Skeletal muscle tissue (tissue), 4 donors: ENCODE measurements around the gene CDK14. TPM values are rescaled to one million over a fixed set of nuclear protein-coding genes. Genes with fewer than 3 reads are reported as not detected.

Experiments
- H3K27ac ChIP-seq: one replicate; pipeline ENCODE4 v1.7.0; 2013; ENCODE audit warnings: mild to moderate bottlenecking, low read depth, low read length, inconsistent platforms
- H3K27me3 ChIP-seq, 3 donors: one replicate each; pipeline ENCODE4 v1.7.0; 2013; ENCODE audit warnings: low read length in 3 of 3; ENCODE audit not compliant: control insufficient read depth in 3 of 3, insufficient read depth in 3 of 3
- H3K36me3 ChIP-seq, 3 donors: one replicate each; pipeline ENCODE4 v1.7.0; 2013; ENCODE audit warnings: low read length in 3 of 3; ENCODE audit not compliant: control insufficient read depth in 3 of 3, insufficient read depth in 3 of 3
- H3K4me1 ChIP-seq, 3 donors: one replicate each; pipeline ENCODE4 v1.7.0; 2013; ENCODE audit warnings: low read length in 3 of 3, mild to moderate bottlenecking in 3 of 3; ENCODE audit not compliant: control insufficient read depth in 3 of 3, insufficient read depth in 3 of 3
- H3K4me3 ChIP-seq, 3 donors: one replicate each; pipeline ENCODE4 v1.7.0; 2013; ENCODE audit warnings: low read length in 3 of 3
- H3K9ac ChIP-seq, 3 donors: one replicate each; pipeline ENCODE4 v1.7.0; 2013; ENCODE audit warnings: low read length in 3 of 3, mild to moderate bottlenecking in 3 of 3, moderate library complexity in 2 of 3, low read depth in 1 of 3
- H3K9me3 ChIP-seq, 3 donors: one replicate each; pipeline ENCODE4 v1.7.0; 2013; ENCODE audit warnings: low read length in 3 of 3; ENCODE audit not compliant: control insufficient read depth in 3 of 3
- total RNA-seq: library from RNA; depleted of rRNA; stranded (reverse); fragments of >200 nt; gene quantifications from one replicate; pipeline ENCODE4 v1.2.3, GENCODE V29; 2014
- donor health status: Osteomylitis.

Gene CDK14
- total RNA-seq, 1 donor from 2014 or later = 25.1 TPM

DNA sequence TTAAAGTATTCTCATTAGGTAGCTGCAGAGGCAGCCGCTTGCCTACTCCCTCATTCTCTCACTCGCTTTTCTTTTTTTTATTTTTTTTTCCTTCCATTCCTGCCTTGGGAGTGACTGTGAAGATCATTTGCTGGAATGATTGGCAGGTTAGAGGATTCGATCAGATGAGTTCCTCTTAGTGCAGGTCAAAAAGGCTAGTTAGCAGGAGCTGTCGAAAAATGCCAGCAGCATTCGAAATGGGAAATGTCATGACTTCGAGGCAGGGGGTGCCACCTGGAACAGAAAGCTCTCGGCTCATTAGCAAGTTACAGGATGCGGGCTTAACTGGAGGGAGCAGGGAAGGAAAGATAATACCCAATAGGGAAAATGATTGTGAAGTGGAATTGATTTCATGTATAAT is 530.6 kb downstream of the CDK14 start:
- H3K4me1 ChIP-seq = no peaks in the 10 kb centered on the region
- no peak overlapping the region for H3K9ac ChIP-seq
- H3K9me3 ChIP-seq = no peaks in the 10 kb centered on the region
- H3K27ac ChIP-seq = no peak overlapping the region
- no peaks in the 10 kb centered on the region for H3K36me3 ChIP-seq
- no peaks in the 10 kb centered on the region for H3K27me3 ChIP-seq
- no peak overlapping the region for H3K4me3 ChIP-seq

DNA sequence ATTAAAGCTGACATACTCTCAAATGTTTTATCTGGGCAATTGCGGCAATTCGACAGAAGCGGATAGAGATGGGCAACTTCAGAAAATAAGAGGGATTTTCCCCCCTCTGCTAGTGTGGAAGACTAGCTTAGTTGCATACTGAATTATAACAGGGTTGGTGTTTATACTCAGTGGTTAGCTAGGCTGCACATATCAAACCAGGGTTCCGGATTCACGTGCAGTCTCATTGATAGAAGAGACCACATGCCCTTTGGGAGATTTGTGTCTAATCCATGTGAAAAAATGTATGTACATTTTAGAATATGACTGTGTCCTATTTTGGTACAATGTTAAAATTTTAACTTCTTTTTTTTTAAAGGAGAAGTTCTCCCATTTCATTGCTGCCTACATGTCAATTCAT is 531.2 kb downstream of the CDK14 start:
- H3K27me3 ChIP-seq = no peaks in the 10 kb centered on the region
- H3K9me3 ChIP-seq = no peaks in the 10 kb centered on the region
- H3K4me3 ChIP-seq = no peak overlapping the region
- H3K9ac ChIP-seq = no peak overlapping the region
- no peak overlapping the region for H3K27ac ChIP-seq
- no peaks in the 10 kb centered on the region for H3K36me3 ChIP-seq
- no peaks in the 10 kb centered on the region for H3K4me1 ChIP-seq

DNA sequence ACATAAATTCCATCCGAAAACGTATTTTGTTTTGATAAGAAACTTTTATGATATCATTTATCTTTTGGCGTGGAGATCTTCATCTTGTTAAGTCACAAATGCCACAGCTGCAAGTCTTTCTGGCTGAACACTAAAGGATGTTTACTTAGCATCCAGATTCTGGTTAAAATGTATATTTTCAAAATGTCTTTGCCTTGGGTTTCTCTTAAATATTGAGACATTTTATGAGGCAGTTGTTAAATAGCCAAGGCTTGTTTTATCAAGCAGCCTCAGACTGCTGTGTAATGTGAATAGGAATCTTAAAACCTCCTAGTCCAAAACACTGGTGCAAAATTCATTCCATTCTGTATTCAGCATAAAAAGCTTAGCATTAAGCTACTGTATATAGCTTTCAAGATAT is 531.8 kb downstream of the CDK14 start:
- Histone ChIP-seq H3K27ac (no peak overlapping the region), H3K9ac (no peak overlapping the region), H3K36me3 (no peaks in the 10 kb centered on the region), H3K27me3 (no peaks in the 10 kb centered on the region), H3K9me3 (no peaks in the 10 kb centered on the region), H3K4me3 (no peak overlapping the region), H3K4me1 (no peaks in the 10 kb centered on the region)

DNA sequence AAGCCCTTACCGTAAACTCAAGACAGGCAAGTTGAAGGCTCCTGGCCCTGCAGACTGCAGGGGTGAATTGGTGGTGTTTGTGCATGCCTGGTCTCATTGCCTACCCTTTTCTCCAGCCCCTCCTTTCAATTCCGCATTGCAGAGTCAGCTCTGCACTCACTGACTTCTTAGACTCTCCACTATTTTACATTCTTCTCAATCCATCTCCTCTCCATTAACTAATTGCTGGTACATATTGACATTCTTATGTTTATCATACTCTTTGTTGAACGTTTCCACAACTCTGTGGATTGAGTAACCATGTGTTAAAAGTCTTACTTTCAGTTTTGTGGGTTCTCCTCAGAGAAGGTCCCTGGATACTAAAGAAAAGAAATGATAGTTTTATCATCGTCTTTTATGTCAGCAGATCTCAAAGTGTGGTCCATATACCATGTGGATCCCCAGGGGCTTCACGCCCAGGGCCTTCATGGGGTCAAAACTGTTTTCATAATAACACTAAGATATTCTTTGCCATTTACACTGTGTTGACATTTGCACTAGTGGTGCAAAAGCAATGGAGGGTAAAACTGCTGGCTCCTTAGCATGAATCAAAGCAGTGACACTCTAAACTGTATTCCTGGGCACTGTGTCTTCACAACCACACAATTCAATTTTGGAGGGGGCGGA is 532.7 kb downstream of the CDK14 start:
- Histone ChIP-seq H3K9ac (no peak overlapping the region), H3K4me3 (no peak overlapping the region), H3K4me1 (no peaks in the 10 kb centered on the region), H3K27me3 (no peaks in the 10 kb centered on the region), H3K9me3 (no peaks in the 10 kb centered on the region), H3K27ac (no peak overlapping the region), H3K36me3 (no peaks in the 10 kb centered on the region)

DNA sequence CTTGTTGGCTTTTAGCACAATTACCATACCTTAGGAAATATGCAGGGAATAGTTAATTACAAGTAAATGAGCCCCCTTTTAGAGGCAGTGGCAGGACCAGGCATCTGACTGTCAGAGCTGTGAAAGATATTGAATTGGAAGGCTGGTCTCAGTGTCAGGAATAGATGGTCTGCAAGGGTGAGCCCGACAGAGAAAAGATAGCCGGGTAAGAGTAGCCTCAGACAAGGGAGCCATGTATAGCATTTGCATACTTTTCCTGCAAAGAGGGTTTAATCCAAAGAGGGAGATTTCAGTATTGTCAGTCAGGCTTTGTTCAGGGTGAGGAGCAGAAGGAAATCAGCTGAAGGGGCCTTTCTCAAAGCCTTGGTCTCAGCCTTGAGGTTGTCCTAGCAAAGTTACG is 539.2 kb downstream of the CDK14 start:
- Histone ChIP-seq H3K4me3 (no peak overlapping the region), H3K27me3 (no peaks in the 10 kb centered on the region), H3K4me1 (no peaks in the 10 kb centered on the region), H3K27ac (no peak overlapping the region), H3K9ac (no peak overlapping the region), H3K36me3 (no peaks in the 10 kb centered on the region), H3K9me3 (no peaks in the 10 kb centered on the region)

DNA sequence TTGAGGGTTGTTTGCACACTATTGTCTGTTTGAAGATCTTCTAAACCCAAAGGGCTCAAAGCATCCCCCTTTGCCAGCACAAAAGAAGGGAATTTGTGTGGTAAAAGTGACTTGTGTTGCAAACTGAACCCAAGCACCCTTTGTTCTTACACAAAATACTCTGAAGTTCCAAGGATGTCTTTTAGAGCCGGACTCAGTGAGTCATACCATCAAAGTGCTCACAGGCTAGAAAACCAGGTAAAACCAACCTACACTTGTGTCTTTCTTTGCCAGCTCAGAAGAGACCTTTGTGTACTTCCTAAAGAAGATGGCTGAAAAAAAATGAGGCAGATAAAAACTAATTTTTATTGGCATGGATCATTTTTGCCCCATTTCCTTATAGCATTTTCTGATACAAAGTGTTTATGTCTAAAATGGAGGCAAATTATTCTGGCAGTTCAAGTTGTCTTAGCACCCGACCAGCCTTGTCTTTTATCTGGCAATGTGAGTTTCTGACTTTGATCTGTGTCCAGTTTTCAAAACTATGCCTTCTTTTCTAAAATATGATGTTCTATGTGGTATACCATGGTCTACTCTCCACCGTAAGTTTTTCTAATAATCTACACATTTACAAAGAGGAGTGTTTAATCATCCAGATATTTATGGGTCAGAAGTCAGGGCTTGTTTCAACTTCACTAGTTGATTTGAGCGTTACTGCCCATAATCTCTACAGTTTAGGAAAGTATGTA is 539.7 kb downstream of the CDK14 start:
- Histone ChIP-seq H3K27me3 (no peaks in the 10 kb centered on the region), H3K36me3 (no peaks in the 10 kb centered on the region), H3K9ac (no peak overlapping the region), H3K9me3 (no peaks in the 10 kb centered on the region), H3K4me1 (no peaks in the 10 kb centered on the region), H3K4me3 (no peak overlapping the region), H3K27ac (no peak overlapping the region)

DNA sequence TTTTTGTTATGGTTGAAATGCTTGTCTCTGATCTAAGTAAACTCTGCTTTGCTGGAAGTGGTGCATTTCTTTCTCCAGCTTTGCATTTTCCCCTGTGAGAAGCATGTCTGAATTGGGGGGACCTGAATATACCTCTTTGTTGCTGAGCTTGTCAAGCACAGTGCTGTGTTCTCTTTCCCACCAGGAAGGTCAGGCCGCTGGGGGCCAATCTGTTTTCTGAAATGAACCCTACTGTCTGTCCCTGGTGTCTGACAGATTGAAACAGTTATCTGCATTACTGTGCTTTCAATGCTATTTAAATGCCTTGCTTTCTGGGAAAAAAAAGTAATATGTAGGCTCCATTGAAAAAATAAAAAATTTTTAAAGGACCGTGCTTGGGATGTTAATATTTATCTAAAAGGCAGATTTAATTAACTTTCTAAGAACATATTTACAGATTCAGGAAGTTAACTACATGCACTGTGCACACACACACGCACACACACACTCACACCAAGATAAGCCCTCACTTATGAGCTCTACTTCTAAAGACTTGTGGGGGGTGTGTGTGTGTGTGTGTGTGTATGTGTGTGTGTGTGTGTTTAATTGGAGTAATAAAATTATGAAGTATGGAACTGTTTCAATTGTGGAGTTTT is 541.1 kb downstream of the CDK14 start:
- Histone ChIP-seq H3K4me3 (no peak overlapping the region), H3K27me3 (no peaks in the 10 kb centered on the region), H3K27ac (no peak overlapping the region), H3K4me1 (no peaks in the 10 kb centered on the region), H3K9ac (no peak overlapping the region), H3K36me3 (no peaks in the 10 kb centered on the region), H3K9me3 (no peaks in the 10 kb centered on the region)

DNA sequence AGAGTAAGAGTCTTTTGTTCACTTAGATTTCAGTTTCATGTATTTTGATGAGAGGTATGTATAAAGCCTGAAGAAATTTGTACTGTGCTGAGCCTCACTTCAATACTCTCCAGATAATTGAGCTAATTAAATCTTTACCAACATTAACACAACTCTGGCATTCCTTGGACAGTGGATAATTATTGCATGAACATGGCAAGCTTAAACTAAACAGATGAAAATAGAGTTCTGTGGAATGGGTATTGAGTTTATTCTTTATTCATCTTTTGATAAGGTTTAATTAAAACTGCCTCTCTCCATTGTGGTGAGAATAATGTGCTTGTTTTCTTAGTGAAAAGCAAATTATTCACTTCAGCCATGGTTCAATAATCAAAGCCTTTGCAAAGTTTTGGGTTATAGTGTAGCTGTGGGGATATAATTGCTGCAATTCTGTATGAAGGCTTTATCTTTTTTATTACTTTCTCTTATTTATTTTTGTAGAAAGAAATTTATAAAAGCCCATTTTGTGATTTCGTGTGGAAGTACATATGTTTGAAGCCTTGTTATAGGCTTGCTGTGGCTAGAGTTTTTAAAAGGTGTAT is 541.8 kb downstream of the CDK14 start:
- no peaks in the 10 kb centered on the region for H3K27me3 ChIP-seq

DNA sequence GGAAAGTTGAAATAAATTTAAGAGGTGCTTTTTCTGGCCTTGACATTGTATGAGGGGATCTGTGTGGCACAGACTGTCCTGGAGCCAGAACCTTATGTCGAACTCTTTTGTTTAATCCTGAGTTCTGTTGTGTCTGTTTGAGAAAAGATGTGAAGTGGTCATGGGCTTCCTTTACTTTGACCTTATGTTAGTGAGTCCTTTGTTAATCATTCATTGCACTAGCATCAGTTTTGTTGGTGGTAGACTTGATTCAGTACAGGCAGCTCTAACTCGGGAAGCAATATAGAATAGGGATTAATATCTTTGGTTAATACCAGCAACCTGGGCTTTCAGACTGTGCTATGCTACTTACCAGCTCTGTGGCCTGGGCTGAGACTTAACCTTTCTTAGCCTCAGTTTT is 544.2 kb downstream of the CDK14 start:
- Histone ChIP-seq H3K27me3 (no peaks in the 10 kb centered on the region), H3K9ac (no peak overlapping the region), H3K4me1 (no peaks in the 10 kb centered on the region), H3K9me3 (no peaks in the 10 kb centered on the region), H3K4me3 (no peak overlapping the region), H3K27ac (no peak overlapping the region), H3K36me3 (no peaks in the 10 kb centered on the region)

More for the DNA sequence above, 541.8 kb downstream of the CDK14 start:
- Histone ChIP-seq H3K9ac (no peak overlapping the region), H3K9me3 (no peaks in the 10 kb centered on the region), H3K4me3 (no peak overlapping the region), H3K4me1 (no peaks in the 10 kb centered on the region), H3K36me3 (no peaks in the 10 kb centered on the region), H3K27ac (no peak overlapping the region)

DNA sequence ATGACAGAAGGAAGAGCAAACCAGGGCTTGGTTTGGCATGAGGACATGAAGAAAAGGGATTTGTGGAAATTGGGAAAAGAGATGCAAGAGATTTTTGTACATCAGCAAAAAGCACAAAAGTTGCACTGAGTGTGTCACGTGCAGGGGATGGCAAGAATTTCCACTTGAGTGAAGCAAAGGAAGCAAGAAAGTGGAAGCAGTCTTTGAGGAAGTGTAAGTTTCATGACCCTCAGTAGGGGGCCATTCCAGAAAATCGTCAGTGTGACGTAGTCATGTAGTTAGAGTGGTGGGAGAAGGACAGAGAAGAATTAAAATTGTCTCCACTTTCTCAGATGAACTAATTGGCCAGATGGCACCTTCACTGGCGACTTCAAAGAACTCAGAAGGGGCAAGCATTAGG is 544.9 kb downstream of the CDK14 start:
- Histone ChIP-seq H3K36me3 (no peaks in the 10 kb centered on the region), H3K4me3 (no peak overlapping the region)

More for the DNA sequence above, 544.9 kb downstream of the CDK14 start:
- H3K27ac ChIP-seq = no peak overlapping the region
- H3K9ac ChIP-seq = no peak overlapping the region
- no peaks in the 10 kb centered on the region for H3K27me3 ChIP-seq
- no peaks in the 10 kb centered on the region for H3K9me3 ChIP-seq
- no peaks in the 10 kb centered on the region for H3K4me1 ChIP-seq
